Right lobe of liver (tissue), 6 donors: ENCODE measurements around the gene BMP2K. TPM values are rescaled to one million over a fixed set of nuclear protein-coding genes. Genes with fewer than 3 reads are reported as not detected.
A peak's percentile ranks its signal among the peaks of the same experiment; 100 is the strongest.

Experiments
- ATAC-seq, 4 donors: fragments of 200-7000 bp; cut with Tn5 transposase; one replicate each; pipeline ENCODE4 v1.9.1; 2020; ENCODE audit warnings: mild to moderate bottlenecking in 4 of 4, moderate library complexity in 4 of 4
- DNase-seq, 3 donors: peaks; one replicate each; pipeline ENCODE4 v3.0.0-alpha.2; 2020
- H3K27ac ChIP-seq, 3 donors: fragments of 200-600 bp; one replicate each; pipeline ENCODE4 v1.8.0; 2022
- H3K27me3 ChIP-seq, 2 donors: fragments of 200-600 bp; one replicate each; pipeline ENCODE4 v1.8.0; 2022
- H3K36me3 ChIP-seq, 4 donors: fragments of 200-600 bp; sonication (generic) in 1 of 4; one replicate each; pipeline versions ENCODE4 v1.5.1 to v1.8.0; 2017 to 2022; ENCODE audit warnings: control low read depth in 1 of 4
- H3K4me1 ChIP-seq, 4 donors: fragments of 200-600 bp; sonication (generic) in 1 of 4; one replicate each; pipeline versions ENCODE4 v1.5.1 to v1.8.0; 2017 to 2022; ENCODE audit warnings: control low read depth in 1 of 4
- H3K4me3 ChIP-seq, 3 donors: fragments of 200-600 bp; one replicate each; pipeline ENCODE4 v1.8.0; 2022
- H3K9me3 ChIP-seq, 4 donors: fragments of 200-600 bp; sonication (generic) in 1 of 4; one replicate each; pipeline versions ENCODE4 v1.5.1 to v1.8.0; 2017 to 2022; ENCODE audit warnings: control low read depth in 1 of 4
- CTCF ChIP-seq, 4 donors: fragments of 200-600 bp in 3 of 4; fragments of 450-650 bp in 1 of 4; IDR thresholded peaks; one replicate each; pipeline versions ENCODE4 v1.5.1 to v1.8.0; 2016 to 2022; ENCODE audit warnings: antibody characterized with exemption in 4 of 4, mild to moderate bottlenecking in 2 of 4
- POLR2A ChIP-seq: fragments of 450-650 bp; IDR thresholded peaks from one replicate; pipeline ENCODE4 v1.6.1; 2017; ENCODE audit warnings: antibody characterized with exemption, mild to moderate bottlenecking
- WGBS: methylation state at CpG from one replicate; pipeline ENCODE4 v1.1.6; 2018; ENCODE audit warnings: low coverage, low lambda C conversion rate; ENCODE audit not compliant: insufficient coverage; ENCODE audit errors: missing lambda C conversion rate; 5-methylcytosine and 5-hydroxymethylcytosine counted together
- intact Hi-C, 2 donors: fragments of 100-400 bp; cut with DNase I; formaldehyde crosslinking; loops; one replicate each; pipeline versions ENCODE4 v1.11.2 to v1.14.1; 2022
- total RNA-seq, 6 experiments: library from RNA; depleted of rRNA in 2 of 6; stranded (reverse); fragments of >200 nt in 2 of 6; fragmentation: NEBNext Ultra II Directional in 3 of 6; extraction: Animal tissue kit (Norgen Biotek cat#: 25700) in 3 of 6; gene quantifications; one replicate each; pipeline versions ENCODE4 v1.1.0 to v1.2.4, GENCODE V29; 2016 to 2023
- donor health status: DM: no; HTN: yes; CAD: no.
- donor health status: DM: no; HTN: no; CAD: no.
- donor health status: DM: no; HTN: no; CAD: no.
- donor health status: DM: no; HTN: yes; CAD: no.
- donor health status: DM: no; HTN: yes; CAD: no.

The BMP2K gene
- total RNA-seq, 6 experiments from 2014 or later, result 13.1 to 23.3 (median 18.2) TPM

- H3K27ac ChIP-seq, result no peak overlapping the region
- intact Hi-C loops, result no loop called here
- H3K4me3 ChIP-seq, result no peak overlapping the region
- ATAC-seq, result no peak
- H3K36me3 ChIP-seq, result no peaks in the 10 kb centered on the region
- DNase-seq, result no peak
- WGBS, result 61% methylated on average over 2 of the region's 2 CpGs
- no peak for TF ChIP-seq POLR2A
- TF ChIP-seq CTCF (IDR thresholded peaks at IDR 0.05), result no peak
- H3K27me3 ChIP-seq, result no peaks in the 10 kb centered on the region
- H3K9me3 ChIP-seq, result no peaks in the 10 kb centered on the region
- peaks cover 0 to 24% (median 4%) of the 10 kb centered on the region in 4 donors for H3K4me1 ChIP-seq
These were observed 3.1 kb downstream of the BMP2K start for GRCh38 chr4:78779280-78779679.

GRCh38 chr4:78780093-78780492 lies 3.9 kb downstream of the BMP2K start:
- ATAC-seq (no peak), DNase-seq (no peak)
- 66% methylated on average over 2 of the region's 2 CpGs for WGBS
- TF ChIP-seq POLR2A, result no peak
- no peak for TF ChIP-seq CTCF (IDR thresholded peaks at IDR 0.05)
- H3K27me3 ChIP-seq, result no peaks in the 10 kb centered on the region
- no peak overlapping the region for H3K4me3 ChIP-seq
- H3K36me3 ChIP-seq, result no peaks in the 10 kb centered on the region
- H3K9me3 ChIP-seq, result no peaks in the 10 kb centered on the region
- no peak overlapping the region for H3K27ac ChIP-seq
- H3K4me1 ChIP-seq, result peaks cover 0 to 27% (median 4%) of the 10 kb centered on the region in 4 donors
- intact Hi-C loops, result no loop called here

DNA sequence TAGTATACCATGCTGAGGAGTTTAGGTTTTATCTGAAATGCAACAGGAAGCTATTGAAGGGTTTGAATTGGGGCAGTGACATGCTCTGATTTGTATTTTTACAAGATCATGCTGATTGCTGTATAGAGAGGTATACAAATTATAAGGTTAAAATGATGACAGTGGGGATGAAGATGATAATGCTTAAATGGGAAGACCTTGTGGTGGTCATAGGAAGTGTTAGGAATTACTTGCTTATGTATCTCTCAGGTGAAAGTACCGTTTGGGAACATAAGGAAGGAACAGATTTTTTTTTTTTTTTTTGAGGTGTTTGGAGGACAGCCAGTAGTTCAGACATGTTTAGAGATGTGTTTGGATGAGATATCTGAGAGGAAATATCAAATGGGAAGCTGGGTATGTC lies 5.0 kb downstream of the BMP2K start:
- Histone ChIP-seq H3K4me1 (peaks cover 0 to 27% (median 4%) of the 10 kb centered on the region in 4 donors), H3K27ac (no peak overlapping the region), H3K9me3 (no peaks in the 10 kb centered on the region), H3K36me3 (no peaks in the 10 kb centered on the region), H3K27me3 (no peaks in the 10 kb centered on the region), H3K4me3 (no peak overlapping the region)
- WGBS, result 20% methylated on average over 1 of the region's 1 CpG
- intact Hi-C loops, result no loop called here
- DNase-seq (no peak), ATAC-seq (no peak)
- TF ChIP-seq CTCF (IDR thresholded peaks at IDR 0.05) (no peak), POLR2A (no peak)

DNA sequence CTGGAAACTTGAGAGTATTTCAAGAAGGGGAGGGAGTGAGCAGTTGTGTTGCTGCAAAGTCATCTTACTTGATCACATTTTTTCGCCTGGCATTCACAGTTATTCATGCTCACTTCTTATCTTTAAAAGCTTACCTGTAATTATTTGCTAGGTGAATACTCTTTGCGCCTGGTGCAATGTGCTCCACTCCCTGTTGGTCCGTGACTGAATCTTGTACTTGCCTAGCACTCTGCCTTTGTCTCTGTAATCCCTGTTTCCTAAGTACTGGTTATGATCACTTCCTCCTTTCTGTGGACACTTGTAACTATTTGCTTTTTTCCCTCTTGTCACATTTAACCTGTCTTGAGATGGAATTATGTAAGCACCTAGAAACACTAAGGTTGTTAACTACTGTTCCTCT lies 5.8 kb downstream of the BMP2K start:
- intact Hi-C loops, result no loop called here
- no peak for DNase-seq
- no peaks in the 10 kb centered on the region for H3K9me3 ChIP-seq
- ATAC-seq, result peak in 3 of 4 donors; percentile 10 to 33 (median 28)
- H3K27me3 ChIP-seq, result no peaks in the 10 kb centered on the region
- no peaks in the 10 kb centered on the region for H3K36me3 ChIP-seq
- no peak overlapping the region for H3K27ac ChIP-seq
- H3K4me3 ChIP-seq, result no peak overlapping the region
- 55% methylated on average over 2 of the region's 3 CpGs for WGBS
- no peak for TF ChIP-seq CTCF (IDR thresholded peaks at IDR 0.05)
- TF ChIP-seq POLR2A, result no peak
- H3K4me1 ChIP-seq, result peaks cover 0 to 31% (median 5%) of the 10 kb centered on the region in 4 donors
